AG10803 (cell line): ENCODE measurements around the gene MUSK.

ENCODE experiments used
- DNase-seq: peaks from one replicate; pipeline ENCODE4 v3.0.0; 2010; ENCODE audit warnings: low read depth
- H3K4me3 ChIP-seq: 2 replicates; pipeline ENCODE4 v1.5.1; 2011; ENCODE audit warnings: mild to moderate bottlenecking, low read length, control low read depth
- TF ChIP-seq, protein P1 (sequence below): conservative IDR thresholded peaks from 2 replicates; pipeline ENCODE4 v1.5.1; 2011; ENCODE audit warnings: mild to moderate bottlenecking, low read length, control low read depth, inconsistent platforms

The MUSK gene

DNA sequence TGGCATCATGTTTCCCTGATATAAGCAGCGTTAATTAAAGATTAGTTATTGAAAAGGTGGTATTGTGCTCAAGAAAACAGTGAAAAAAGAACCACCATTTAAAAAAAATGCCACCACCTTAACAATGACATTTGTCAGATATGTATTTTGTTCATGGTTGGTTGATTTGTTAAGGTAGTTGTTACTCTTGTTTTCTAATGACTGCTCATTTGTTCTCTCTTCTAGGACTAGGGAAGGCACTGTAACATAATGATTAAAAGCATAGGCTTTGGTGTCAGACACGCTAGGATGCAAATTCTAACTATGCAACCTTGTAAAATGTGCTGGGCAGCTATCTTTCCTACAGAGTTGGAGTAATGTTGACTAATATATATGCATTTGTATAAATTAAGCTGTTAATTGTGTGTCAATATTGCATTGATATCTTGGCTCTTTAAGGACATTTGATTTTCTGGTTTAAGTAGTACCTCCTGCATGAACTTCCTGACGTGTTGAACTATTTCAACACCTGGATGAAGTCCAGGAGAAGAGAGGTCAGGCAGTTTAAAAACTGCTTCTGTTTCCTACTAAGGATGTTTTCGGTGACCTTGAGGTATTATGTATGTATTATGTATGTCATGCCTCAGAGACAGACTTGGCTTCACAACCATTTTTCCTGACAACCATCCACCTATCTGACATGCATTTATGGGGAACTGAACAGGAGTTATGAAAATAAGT is 77.8 kb downstream of the MUSK start:
- TF ChIP-seq, protein P1, sequence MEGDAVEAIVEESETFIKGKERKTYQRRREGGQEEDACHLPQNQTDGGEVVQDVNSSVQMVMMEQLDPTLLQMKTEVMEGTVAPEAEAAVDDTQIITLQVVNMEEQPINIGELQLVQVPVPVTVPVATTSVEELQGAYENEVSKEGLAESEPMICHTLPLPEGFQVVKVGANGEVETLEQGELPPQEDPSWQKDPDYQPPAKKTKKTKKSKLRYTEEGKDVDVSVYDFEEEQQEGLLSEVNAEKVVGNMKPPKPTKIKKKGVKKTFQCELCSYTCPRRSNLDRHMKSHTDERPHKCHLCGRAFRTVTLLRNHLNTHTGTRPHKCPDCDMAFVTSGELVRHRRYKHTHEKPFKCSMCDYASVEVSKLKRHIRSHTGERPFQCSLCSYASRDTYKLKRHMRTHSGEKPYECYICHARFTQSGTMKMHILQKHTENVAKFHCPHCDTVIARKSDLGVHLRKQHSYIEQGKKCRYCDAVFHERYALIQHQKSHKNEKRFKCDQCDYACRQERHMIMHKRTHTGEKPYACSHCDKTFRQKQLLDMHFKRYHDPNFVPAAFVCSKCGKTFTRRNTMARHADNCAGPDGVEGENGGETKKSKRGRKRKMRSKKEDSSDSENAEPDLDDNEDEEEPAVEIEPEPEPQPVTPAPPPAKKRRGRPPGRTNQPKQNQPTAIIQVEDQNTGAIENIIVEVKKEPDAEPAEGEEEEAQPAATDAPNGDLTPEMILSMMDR, result no peak
- H3K4me3 ChIP-seq, result no peak overlapping the region
- no peak for DNase-seq

- DNase-seq, result no peak
- H3K4me3 ChIP-seq, result no peak overlapping the region
- TF ChIP-seq, protein P1, result no peak
Measured at GRCh38 chr9:110748251-110748893, 79.8 kb downstream of the MUSK start.

DNA sequence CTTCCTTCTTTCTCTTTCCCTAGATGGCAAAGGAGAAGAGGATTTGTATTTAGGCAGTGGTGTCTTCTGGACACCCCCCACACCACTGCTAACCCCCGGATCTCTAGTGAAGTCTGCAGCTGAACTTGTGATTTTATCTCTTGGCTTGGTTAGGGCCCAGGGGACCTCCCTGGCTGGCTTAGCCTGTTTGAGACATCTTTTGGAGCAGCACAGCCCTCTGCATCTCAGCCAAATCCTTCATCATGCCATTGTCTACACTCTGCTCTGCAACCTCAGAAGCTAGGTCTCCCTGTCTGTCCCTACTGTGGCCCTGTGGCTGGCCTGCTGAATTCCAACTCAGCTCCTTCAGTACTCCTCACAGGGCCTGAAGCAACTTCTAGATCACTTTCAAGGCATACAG is 81.7 kb downstream of the MUSK start:
- TF ChIP-seq, protein P1, result no peak
- peak; percentile 13 for DNase-seq
- H3K4me3 ChIP-seq, result no peak overlapping the region

DNA sequence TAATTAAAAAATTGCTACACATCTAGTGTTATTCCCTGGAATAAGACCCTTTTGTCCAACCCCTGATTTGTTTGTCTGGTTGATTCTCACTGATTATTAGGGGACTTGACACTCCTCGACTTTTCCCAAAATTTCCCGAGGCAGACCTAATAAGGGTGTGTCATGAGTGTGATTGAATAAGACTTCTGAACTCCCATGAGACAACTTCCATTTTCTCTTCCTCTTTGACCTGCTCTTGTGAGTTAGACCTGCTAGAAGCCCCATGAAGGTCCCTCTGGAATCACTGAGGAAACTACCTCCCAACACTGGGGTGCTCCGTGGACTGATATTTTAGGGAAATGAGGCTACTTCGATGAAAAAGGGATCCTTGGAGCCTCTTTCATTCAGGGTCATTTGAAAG is 83.4 kb downstream of the MUSK start:
- H3K4me3 ChIP-seq, result no peak overlapping the region
- TF ChIP-seq, protein P1, result no peak
- no peak for DNase-seq

GRCh38 chr9:110752766-110753165 is 84.2 kb downstream of the MUSK start:
- TF ChIP-seq, protein P1, result no peak
- DNase-seq, result peak; percentile 94
- no peak overlapping the region for H3K4me3 ChIP-seq

GRCh38 chr9:110753731-110754231 is 85.2 kb downstream of the MUSK start:
- no peak overlapping the region for H3K4me3 ChIP-seq
- TF ChIP-seq, protein P1, result no peak
- DNase-seq, result peak; percentile 77

DNA sequence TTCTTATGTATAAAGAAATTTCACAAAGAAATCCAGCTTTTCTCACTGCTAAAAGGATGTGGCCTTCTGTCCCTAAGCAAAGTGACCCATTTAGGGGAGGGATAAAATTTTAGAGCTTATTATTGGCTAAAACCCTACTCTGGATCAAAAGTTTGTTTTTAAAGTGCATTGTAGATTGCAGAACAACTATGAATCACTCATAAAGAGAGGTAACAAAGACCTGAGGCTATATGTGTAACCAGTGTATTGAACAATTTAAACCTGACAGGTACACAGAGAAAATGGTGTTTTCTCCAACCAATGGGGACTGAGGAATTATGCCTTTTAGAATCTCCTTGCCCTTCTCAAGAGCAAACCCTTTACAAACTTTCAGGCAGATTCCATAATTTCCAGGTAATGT is 86.6 kb downstream of the MUSK start:
- TF ChIP-seq, protein P1, result no peak
- no peak for DNase-seq
- H3K4me3 ChIP-seq, result no peak overlapping the region
